Right cardiac atrium (tissue), 5 donors: ENCODE measurements around the gene KIF3C. TPM values are rescaled to one million over a fixed set of nuclear protein-coding genes. Genes with fewer than 3 reads are reported as not detected.

Experiments
- polyA plus RNA-seq: library from polyadenylated mRNA; stranded (reverse); fragments of 200-250 nt; gene quantifications from one replicate; pipeline ENCODE4 v1.2.3, GENCODE V29; 2013
- total RNA-seq, 4 donors: library from RNA; stranded (reverse); fragmentation: NEBNext Ultra II Directional; extraction: Animal tissue kit (Norgen Biotek cat#: 25700); gene quantifications; one replicate each; pipeline ENCODE4 v1.2.1, GENCODE V29; 2021
- donor health status: healthy with polysubstance abuse.
- donor health status: DM: no; HTN: yes; CAD: no.
- donor health status: DM: no; HTN: no; CAD: no.
- donor health status: DM: no; HTN: yes; CAD: no; lungs with severe emphysema.
- donor health status: DM: yes; HTN: yes; CAD: no.

Gene KIF3C
- total and polyA plus RNA-seq, 5 donors = 3.1 to 6.7 (median 4.5) TPM

Other genes with a start within 250 kb of the KIF3C start
- gene ASXL2, start 104.0 kb downstream of the KIF3C start, total RNA-seq = 10 to 100 TPM; 18.9 to 27.2 (median 23.5) TPM
- 3.0 TPM for gene ASXL2, start 104.0 kb downstream of the KIF3C start, polyA plus RNA-seq
- 100 to 1,000 TPM in 1 of 4 donors, 10 to 100 TPM in 3; 90.1 to 103 (median 97.4) TPM for gene RAB10, start 51.6 kb upstream of the KIF3C start, total RNA-seq
- 53.0 TPM for gene RAB10, start 51.6 kb upstream of the KIF3C start, polyA plus RNA-seq
- 1 to 10 TPM; 2.7 to 6.9 (median 4.4) TPM for gene GAREM2, start 190.6 kb upstream of the KIF3C start, total RNA-seq
- gene GAREM2, start 190.6 kb upstream of the KIF3C start, polyA plus RNA-seq = 1.9 TPM